NCI-H2029 treated with DMSO at 0.1 percent for 48 hours (cell line): ENCODE measurements around the gene CXorf38.
A peak's percentile ranks its signal among the peaks of the same experiment; 100 is the strongest.
"Not testable (repeated sequence)": the region's sequence is repeated elsewhere in the genome, so short reads cannot be mapped to it uniquely, and the experiment has no call there.

Experiments used
- DNase-seq: peaks from one replicate; lab custom pipeline; 2025; lab: John Stamatoyannopoulos, UW

CXorf38 gene

GRCh38 chrX:40625294-40625693, 22.1 kb downstream of the CXorf38 start:
- DNase-seq = no peak

- no peak for DNase-seq
These were observed 23.7 kb downstream of the CXorf38 start for GRCh38 chrX:40623665-40624064.

GRCh38 chrX:40623139-40623536, 24.2 kb downstream of the CXorf38 start, which contains the start of gene MPC1L:
Gene MPC1L (plus strand): TSS chrX:40623428. CDS start chrX:40623566, 138 bp downstream.
- DNase-seq = no peak

GRCh38 chrX:40622479-40623138, 24.8 kb downstream of the CXorf38 start:
- DNase-seq = no peak

- no peak for DNase-seq
These were observed 29.8 kb downstream of the CXorf38 start for GRCh38 chrX:40617566-40617965.

GRCh38 chrX:40615976-40616375, 31.4 kb downstream of the CXorf38 start:
- no peak for DNase-seq

- DNase-seq = no peak
These were observed 34.9 kb downstream of the CXorf38 start for GRCh38 chrX:40612511-40612910.

- DNase-seq = no peak
These were observed 40.0 kb downstream of the CXorf38 start for GRCh38 chrX:40607381-40607780.

GRCh38 chrX:40603446-40603845, 43.9 kb downstream of the CXorf38 start:
- no peak for DNase-seq

- DNase-seq = not testable (repeated sequence)
These were observed 57.6 kb downstream of the CXorf38 start for GRCh38 chrX:40589616-40590321.

- DNase-seq = not testable (repeated sequence)
These were observed 59.7 kb downstream of the CXorf38 start for GRCh38 chrX:40587623-40588022.

GRCh38 chrX:40582811-40583210, 64.5 kb downstream of the CXorf38 start:
- no peak for DNase-seq

GRCh38 chrX:40582178-40582577, 65.2 kb downstream of the CXorf38 start:
- not testable (repeated sequence) for DNase-seq

GRCh38 chrX:40581336-40581920, 65.9 kb downstream of the CXorf38 start:
- no peak for DNase-seq

GRCh38 chrX:40580537-40581335, 66.6 kb downstream of the CXorf38 start, which contains the start of gene ATP6AP2:
Gene ATP6AP2 (plus strand): TSS chrX:40580970. CDS start chrX:40581066, 96 bp downstream.
- peak; percentile 85 for DNase-seq

- DNase-seq = no peak
These were observed 67.3 kb downstream of the CXorf38 start for GRCh38 chrX:40579900-40580536.

GRCh38 chrX:40579141-40579540, 68.2 kb downstream of the CXorf38 start:
- no peak for DNase-seq

GRCh38 chrX:40578039-40578695, 69.2 kb downstream of the CXorf38 start:
- no peak for DNase-seq
